Tibial nerve (tissue), 3 donors: ENCODE results near the gene DLGAP1.

Experiments used
- CTCF ChIP-seq, 5 experiments: fragments of 200-600 bp in 3 of 5; fragments of 450-650 bp in 2 of 5; sonication (generic) in 3 of 5; IDR thresholded peaks; one replicate each; pipeline ENCODE4 v1.5.1; 2016 to 2019; ENCODE audit warnings: antibody characterized with exemption in 5 of 5, mild to moderate bottlenecking in 3 of 5, moderate library complexity in 2 of 5
- POLR2A ChIP-seq, 2 donors: fragments of 450-650 bp; IDR thresholded peaks; one replicate each; pipeline ENCODE4 v1.6.1; 2017; ENCODE audit warnings: antibody characterized with exemption in 2 of 2, mild to moderate bottlenecking in 2 of 2, moderate library complexity in 2 of 2

GRCh38 chr18:3793111-3793510, 662.0 kb downstream of the DLGAP1 start:
- TF ChIP-seq CTCF (IDR thresholded peaks at IDR 0.05) (no peak), POLR2A (IDR thresholded peaks at IDR 0.05) (no peak)
